ENCODE measurements around the gene POM121L2. TPM values are rescaled to one million over a fixed set of nuclear protein-coding genes. Genes with fewer than 3 reads are reported as not detected.

The POM121L2 gene
- total and polyA plus RNA-seq, 10 of the 15 experiments (the other 5 are each of a cell fraction or from before 2014, with no cell fraction given): 0.04 TPM; not detected in 9

DNA sequence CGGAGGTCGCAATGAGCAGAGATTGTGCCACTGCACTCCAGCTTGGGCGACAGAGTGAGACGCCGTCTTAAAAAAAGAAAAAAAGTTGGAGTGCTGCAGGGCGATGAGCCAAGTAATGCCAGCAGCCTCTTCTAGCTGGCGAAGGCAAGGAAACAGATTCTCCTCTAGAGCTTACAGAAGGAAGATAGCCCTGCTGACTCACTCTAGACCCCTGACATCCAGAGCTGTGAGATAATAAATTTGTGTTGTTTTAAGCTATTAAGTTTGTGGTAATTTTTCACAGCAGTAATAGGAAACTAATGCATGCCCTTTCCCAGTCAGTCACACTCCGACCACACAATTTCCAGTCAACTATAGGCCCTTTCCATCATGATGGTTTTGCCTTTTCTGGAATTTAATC, 48.2 kb downstream of the POM121L2 start:
- Histone ChIP-seq H3K27ac (ENCODE audit: control insufficient read depth, insufficient read depth) (no peak overlapping the region), H2AFZ (ENCODE audit: control insufficient read depth, low read depth, low read length) (no peak overlapping the region), H3K36me3 (ENCODE audit: control insufficient read depth in 2 of 2, insufficient read depth in 2 of 2, low read length in 1 of 2) (no peaks in the 10 kb centered on the region), H3K9ac (ENCODE audit: control insufficient read depth, insufficient read depth, low read length) (no peak overlapping the region), H3K79me2 (ENCODE audit: control insufficient read depth, insufficient read depth, low read length) (no peaks in the 10 kb centered on the region), H3K4me3 (no peak overlapping the region), H3K4me2 (ENCODE audit: control insufficient read depth, insufficient read depth) (no peak overlapping the region), H3K4me1 (ENCODE audit: control insufficient read depth, insufficient read depth, low read length) (no peaks in the 10 kb centered on the region), H4K20me1 (ENCODE audit: control insufficient read depth, insufficient read depth) (no peaks in the 10 kb centered on the region), H3K27me3 (replicated peaks in 1 of 2; ENCODE audit: control insufficient read depth in 2 of 2, insufficient read depth in 2 of 2, low read length in 1 of 2) (no peaks in the 10 kb centered on the region; a peak in 1 of 4 replicates), H3K9me3 (replicated peaks; ENCODE audit: control insufficient read depth, insufficient read depth, low read length) (no peaks in the 10 kb centered on the region; the same call in 2 of the 3 replicates)
- ATAC-seq (no peak), DNase-seq (ENCODE audit: low read depth, low spot score) (no peak), FAIRE-seq (no peak)
- ChIA-PET SMC1A (ENCODE audit: uncharacterized antibody, unreplicated experiment) (interaction anchor here (1.9 kb wide), 1 partner anchor 11 kb away, joined by 5 read pairs; no protein-coding TSS in a partner anchor), POLR2A (no interaction called here), RAD21 (ENCODE audit: unreplicated experiment) (interaction anchor here (1.6 kb wide), 1 partner anchor 216 kb away, joined by 3 read pairs; no protein-coding TSS in a partner anchor), CTCF (no interaction called here)
- intact Hi-C loops (cut with micrococcal nuclease; ENCODE audit: unreplicated experiment): no loop called here
- WGBS (ENCODE audit: insufficient coverage, insufficient replicate concordance, low lambda C conversion rate, missing lambda C conversion rate): 80% methylated on average over 8 of the region's 8 CpGs
- no TSS peak for BruUV-seq (replicated peaks)
- in situ Hi-C loops (cut with MboI): no loop called here
- TF ChIP-seq RB1 (IDR thresholded peaks at IDR 0.05; ENCODE audit: borderline replicate concordance): no peak
- no peak for TF ChIP-seq USF2 (IDR thresholded peaks at IDR 0.05; ENCODE audit: borderline replicate concordance, low read depth, low read length)
- TF ChIP-seq SRF (IDR thresholded peaks at IDR 0.05; ENCODE audit: low read depth in 2 of 2, low read length in 2 of 2): no peak

DNA sequence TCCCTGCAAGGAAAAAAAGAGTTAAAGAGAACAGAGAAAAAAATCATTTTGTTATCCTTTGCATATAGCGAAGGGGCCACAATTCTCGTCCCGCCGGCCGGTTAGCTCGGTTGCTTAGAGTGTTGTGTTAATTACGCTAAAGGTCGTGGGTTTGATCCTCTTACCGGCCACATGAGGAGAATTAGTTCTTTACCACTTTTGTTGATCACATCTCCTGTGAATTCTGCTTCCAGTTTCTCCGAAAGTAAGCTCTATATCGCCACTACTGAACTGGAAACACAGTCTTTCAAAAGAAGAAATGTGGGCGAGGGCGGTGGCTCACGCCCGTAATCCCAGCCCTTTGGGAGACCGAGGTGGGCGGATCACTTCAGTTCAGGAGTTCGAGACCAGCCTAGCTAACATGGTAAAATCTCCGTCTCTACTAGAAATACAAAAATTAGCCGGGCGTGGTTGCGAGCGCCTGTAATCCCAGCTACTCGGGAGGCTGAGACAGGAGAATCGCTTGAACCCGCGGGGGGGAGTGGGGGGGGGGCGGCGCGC, 51.2 kb downstream of the POM121L2 start:
- Histone ChIP-seq H3K4me2 (ENCODE audit: control insufficient read depth, insufficient read depth) (no peak overlapping the region), H3K9me3 (replicated peaks; ENCODE audit: control insufficient read depth, insufficient read depth, low read length) (no peaks in the 10 kb centered on the region; the same call in 2 of the 3 replicates), H3K27ac (ENCODE audit: control insufficient read depth, insufficient read depth) (no peak overlapping the region), H4K20me1 (ENCODE audit: control insufficient read depth, insufficient read depth) (no peaks in the 10 kb centered on the region), H3K4me1 (ENCODE audit: control insufficient read depth, insufficient read depth, low read length) (no peaks in the 10 kb centered on the region), H3K27me3 (replicated peaks in 1 of 2; ENCODE audit: control insufficient read depth in 2 of 2, insufficient read depth in 2 of 2, low read length in 1 of 2) (no peaks in the 10 kb centered on the region), H3K9ac (ENCODE audit: control insufficient read depth, insufficient read depth, low read length) (no peak overlapping the region), H2AFZ (ENCODE audit: control insufficient read depth, low read depth, low read length) (no peak overlapping the region), H3K36me3 (ENCODE audit: control insufficient read depth in 2 of 2, insufficient read depth in 2 of 2, low read length in 1 of 2) (no peaks in the 10 kb centered on the region), H3K4me3 (no peak overlapping the region), H3K79me2 (ENCODE audit: control insufficient read depth, insufficient read depth, low read length) (no peaks in the 10 kb centered on the region)
- BruUV-seq (replicated peaks): no TSS peak
- ChIA-PET RAD21 (ENCODE audit: unreplicated experiment) (no interaction called here), POLR2A (interaction anchor here (0.6 kb wide), 1 partner anchor 71 kb away, joined by 3 read pairs; no protein-coding TSS in a partner anchor), SMC1A (ENCODE audit: uncharacterized antibody, unreplicated experiment) (no interaction called here), CTCF (interaction anchor here (0.7 to 1.3 kb wide), 3 partner anchors 14 to 635 kb away, joined by 3 read pairs; no protein-coding TSS in a partner anchor)
- in situ Hi-C loops (cut with MboI): no loop called here
- 9% methylated on average over 18 of the region's 30 CpGs for WGBS (ENCODE audit: insufficient coverage, insufficient replicate concordance, low lambda C conversion rate, missing lambda C conversion rate)
- FAIRE-seq (no peak), DNase-seq (ENCODE audit: low read depth, low spot score) (no peak), ATAC-seq (no peak)
- intact Hi-C loops (cut with micrococcal nuclease; ENCODE audit: unreplicated experiment): no loop called here
- TF ChIP-seq BMI1 (IDR thresholded peaks at IDR 0.05; ENCODE audit: borderline replicate concordance): no peak
- no peak for TF ChIP-seq CHD2 (IDR thresholded peaks at IDR 0.05; ENCODE audit: borderline replicate concordance, low read depth, low read length)
- no peak for TF ChIP-seq CUX1 (IDR thresholded peaks at IDR 0.05; ENCODE audit: insufficient replicate concordance, low read depth, low read length)
- no peak for TF ChIP-seq NR2C1 (IDR thresholded peaks at IDR 0.05)
- TF ChIP-seq SMARCA5 (IDR thresholded peaks at IDR 0.05): no peak
- no peak for TF ChIP-seq KAT2A (conservative IDR thresholded peaks at IDR 0.05; ENCODE audit: control insufficient read depth, low read depth, low read length)
- TF ChIP-seq RELA (IDR thresholded peaks at IDR 0.05; ENCODE audit: borderline replicate concordance, partially characterized antibody): no peak
- TF ChIP-seq NFYB (IDR thresholded peaks at IDR 0.05; ENCODE audit: insufficient read depth, low read depth, low read length): no peak

Data from GM12878 (cell line).